ENCODE data around the gene SLC25A12.

The SLC25A12 gene

GRCh38 chr2:171847627-171848026 is 46.4 kb downstream of the SLC25A12 start:
- TF ChIP-seq RARB (CRISPR knock-in tag; IDR thresholded peaks at IDR 0.05): no peak
- no peak for TF ChIP-seq POU6F1 (CRISPR knock-in tag; IDR thresholded peaks at IDR 0.05; ENCODE audit: borderline replicate concordance, low read depth)
- TF ChIP-seq TCF4 (CRISPR knock-in tag; IDR thresholded peaks at IDR 0.05; ENCODE audit: borderline replicate concordance): no peak
- TF ChIP-seq GLIS3 (CRISPR knock-in tag; IDR thresholded peaks at IDR 0.05): no peak
- no peak for TF ChIP-seq BACH2 (CRISPR knock-in tag; IDR thresholded peaks at IDR 0.05; ENCODE audit: borderline replicate concordance)
- no peak for TF ChIP-seq OSR1 (CRISPR knock-in tag; IDR thresholded peaks at IDR 0.05)
- no peak for TF ChIP-seq TOX (CRISPR knock-in tag; IDR thresholded peaks at IDR 0.05; ENCODE audit: borderline replicate concordance)
- no peak for TF ChIP-seq ZNF565 (CRISPR knock-in tag; conservative IDR thresholded peaks at IDR 0.05; ENCODE audit: low read depth)
- TF ChIP-seq CSDC2 (CRISPR knock-in tag; IDR thresholded peaks at IDR 0.05): no peak
- TF ChIP-seq ZNF8 (CRISPR knock-in tag; IDR thresholded peaks at IDR 0.05): no peak
- no peak for TF ChIP-seq ZC3H10 (CRISPR knock-in tag; IDR thresholded peaks at IDR 0.05)
- no peak for ATAC-seq

- no peak for TF ChIP-seq ZNF70 (CRISPR knock-in tag; IDR thresholded peaks at IDR 0.05)
- TF ChIP-seq TSHZ2 (CRISPR knock-in tag; IDR thresholded peaks at IDR 0.05): no peak
- no peak for TF ChIP-seq ZNF8 (CRISPR knock-in tag; IDR thresholded peaks at IDR 0.05)
- no peak for TF ChIP-seq TCF4 (CRISPR knock-in tag; IDR thresholded peaks at IDR 0.05; ENCODE audit: borderline replicate concordance)
- TF ChIP-seq ISL1 (CRISPR knock-in tag; IDR thresholded peaks at IDR 0.05): no peak
- no peak for TF ChIP-seq ARNTL (CRISPR knock-in tag; IDR thresholded peaks at IDR 0.05; ENCODE audit: borderline replicate concordance, low read depth)
- TF ChIP-seq PATZ1 (CRISPR knock-in tag; IDR thresholded peaks at IDR 0.05; ENCODE audit: borderline replicate concordance): no peak
- no peak for TF ChIP-seq CSDC2 (CRISPR knock-in tag; IDR thresholded peaks at IDR 0.05)
- no peak for TF ChIP-seq ZFP3 (CRISPR knock-in tag; IDR thresholded peaks at IDR 0.05)
- TF ChIP-seq ZNF565 (CRISPR knock-in tag; conservative IDR thresholded peaks at IDR 0.05; ENCODE audit: low read depth): no peak
- no peak for TF ChIP-seq PPARA (CRISPR knock-in tag; IDR thresholded peaks at IDR 0.05; ENCODE audit: borderline replicate concordance)
- TF ChIP-seq POU6F1 (CRISPR knock-in tag; IDR thresholded peaks at IDR 0.05; ENCODE audit: borderline replicate concordance, low read depth): no peak
- TF ChIP-seq CSRNP3 (CRISPR knock-in tag; IDR thresholded peaks at IDR 0.05): no peak
- TF ChIP-seq OSR1 (CRISPR knock-in tag; IDR thresholded peaks at IDR 0.05): no peak
- no peak for TF ChIP-seq ZFP30 (CRISPR knock-in tag; IDR thresholded peaks at IDR 0.05)
- no peak for TF ChIP-seq ZC3H10 (CRISPR knock-in tag; IDR thresholded peaks at IDR 0.05)
- TF ChIP-seq CREB5 (CRISPR knock-in tag; IDR thresholded peaks at IDR 0.05; ENCODE audit: low read depth): no peak
- no peak for TF ChIP-seq ESRRG (CRISPR knock-in tag; IDR thresholded peaks at IDR 0.05)
- no peak for TF ChIP-seq TOX (CRISPR knock-in tag; IDR thresholded peaks at IDR 0.05; ENCODE audit: borderline replicate concordance)
- TF ChIP-seq BACH2 (CRISPR knock-in tag; IDR thresholded peaks at IDR 0.05; ENCODE audit: borderline replicate concordance): no peak
- ATAC-seq: no peak
Measured at GRCh38 chr2:171846894-171847293, 47.1 kb downstream of the SLC25A12 start.

Measured in SK-N-SH treated with all-trans-retinoic acid at 6 μM for 48 hours (cell line).